HG02885 (cell line): ENCODE measurements around the gene RHOH.
"Not testable (repeated sequence)": the region's sequence is repeated elsewhere in the genome, so short reads cannot be mapped to it uniquely, and the experiment has no call there.

Experiments used
- ATAC-seq: cut with Tn5 transposase; IDR thresholded peaks from one replicate; pipeline ENCODE4 v1.9.1; 2021; ENCODE audit warnings: mild to moderate bottlenecking; ENCODE audit not compliant: unreplicated experiment, poor library complexity

The RHOH gene

DNA sequence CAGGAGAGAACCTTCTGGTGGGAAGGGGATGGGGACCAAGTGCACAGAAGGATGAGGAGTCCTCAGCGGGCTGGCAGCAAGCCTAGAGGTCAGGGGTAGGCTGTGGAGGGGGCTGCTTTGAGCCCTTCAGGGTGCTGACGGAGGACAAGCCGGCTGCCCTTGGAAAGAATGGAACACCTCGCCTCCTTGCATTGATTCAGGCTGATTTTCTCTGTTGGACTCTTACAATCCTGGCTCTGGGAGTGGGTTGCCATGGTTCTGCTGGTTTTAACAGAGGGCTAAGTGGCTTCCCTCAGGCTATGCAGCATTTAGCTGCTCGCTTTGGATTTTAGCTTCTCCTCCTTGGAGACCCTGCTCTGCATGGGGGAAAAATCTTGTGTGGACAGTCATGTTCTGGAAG, 88.9 kb downstream of the RHOH start:
- ATAC-seq = no peak

DNA sequence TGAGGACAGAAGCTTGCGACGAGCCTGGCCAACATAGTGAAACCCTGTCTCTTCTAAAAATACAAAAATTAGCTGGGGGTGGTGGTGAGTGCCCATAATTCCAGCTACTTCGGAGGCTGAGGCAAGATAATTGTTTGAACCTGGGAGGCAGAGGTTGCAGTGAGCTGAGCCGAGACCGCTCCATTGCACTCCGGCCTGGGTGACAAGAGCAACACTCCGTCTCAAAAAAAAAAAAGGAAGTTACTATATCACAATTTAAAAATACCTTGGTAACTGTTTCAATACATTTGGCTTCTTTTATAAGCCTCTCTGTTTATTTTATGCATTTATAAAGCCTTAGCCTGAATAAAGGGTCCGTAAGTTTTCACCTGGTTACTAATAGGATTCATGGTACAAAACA, 91.7 kb downstream of the RHOH start:
- ATAC-seq = no peak

GRCh38 chr4:40289366-40290188, 92.7 kb downstream of the RHOH start:
- peak; percentile 69 for ATAC-seq

DNA sequence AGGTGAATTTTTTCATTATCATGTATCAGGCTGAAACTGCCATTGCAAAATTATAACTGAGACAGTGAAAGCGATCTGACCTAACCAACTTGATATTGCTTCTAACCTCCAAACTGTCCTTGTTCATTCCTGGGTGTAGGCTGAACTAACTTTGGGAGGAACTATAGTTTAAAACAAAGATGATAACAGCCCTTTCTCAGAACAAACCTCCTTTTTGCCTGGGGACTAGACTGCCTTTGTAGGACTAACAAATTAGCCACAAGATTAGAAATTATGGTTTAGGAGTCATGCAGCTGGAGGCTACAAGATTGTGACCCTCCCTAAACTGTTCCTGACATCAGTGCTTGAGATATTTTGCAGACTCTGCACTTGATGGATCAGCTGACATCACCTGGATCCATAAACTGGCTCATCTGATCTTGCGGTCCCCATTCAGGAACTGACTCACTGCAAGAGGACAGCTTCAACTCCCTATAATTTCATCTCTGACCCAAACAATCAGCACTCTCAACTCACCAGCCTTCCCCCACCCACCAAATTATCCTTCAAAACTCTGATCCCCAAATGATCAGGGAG, 93.9 kb downstream of the RHOH start:
- not testable (repeated sequence) for ATAC-seq

DNA sequence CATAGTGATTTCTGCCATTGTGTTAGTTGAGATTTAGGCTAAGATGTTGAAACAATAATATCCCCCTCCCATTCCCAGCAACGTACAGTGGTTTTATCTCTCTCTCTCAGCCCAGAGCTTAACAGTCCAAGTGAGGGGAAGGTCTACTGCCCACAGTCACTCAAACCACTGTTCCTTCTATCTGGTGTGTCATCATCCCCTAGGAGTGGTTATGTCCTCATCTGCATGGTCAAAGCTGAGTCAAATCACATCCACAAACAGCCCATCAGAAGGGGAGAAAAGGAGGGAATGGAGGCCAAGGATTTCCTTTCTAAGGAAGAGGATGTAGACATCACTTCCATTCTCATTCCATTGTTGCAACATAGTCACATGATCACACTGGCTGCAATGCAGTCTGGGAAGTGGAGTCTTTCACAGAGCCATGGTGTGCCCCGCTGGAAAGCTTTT, 95.5 kb downstream of the RHOH start:
- ATAC-seq = no peak

DNA sequence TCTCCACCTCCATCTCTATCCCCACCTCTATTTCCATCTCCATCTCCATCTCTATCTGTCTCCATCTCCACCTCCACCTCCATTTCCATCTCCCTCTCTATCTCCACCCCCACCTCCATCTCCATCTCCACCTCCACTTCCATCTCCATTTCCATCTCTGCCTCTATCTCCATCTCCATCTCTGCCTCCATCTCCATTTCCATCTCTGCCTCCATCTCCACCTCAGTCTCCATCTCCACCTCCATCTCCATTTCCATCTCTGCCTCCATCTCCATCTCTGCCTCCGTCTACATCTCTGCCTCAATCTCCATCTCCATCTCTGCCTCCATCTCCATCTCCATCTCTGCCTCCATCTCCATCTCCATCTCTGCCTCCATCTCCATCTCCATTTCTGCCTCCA, 97.5 kb downstream of the RHOH start:
- no peak for ATAC-seq

- not testable (repeated sequence) for ATAC-seq
These were observed 98.2 kb downstream of the RHOH start for GRCh38 chr4:40295030-40295429.

GRCh38 chr4:40295572-40295971, 98.7 kb downstream of the RHOH start:
- ATAC-seq = no peak
